GM18858 (cell line): ENCODE measurements around the gene EPHA7.

ENCODE experiments used
- ATAC-seq: cut with Tn5 transposase; IDR thresholded peaks from one replicate; pipeline ENCODE4 v1.9.1; 2021; ENCODE audit not compliant: unreplicated experiment

EPHA7 gene

DNA sequence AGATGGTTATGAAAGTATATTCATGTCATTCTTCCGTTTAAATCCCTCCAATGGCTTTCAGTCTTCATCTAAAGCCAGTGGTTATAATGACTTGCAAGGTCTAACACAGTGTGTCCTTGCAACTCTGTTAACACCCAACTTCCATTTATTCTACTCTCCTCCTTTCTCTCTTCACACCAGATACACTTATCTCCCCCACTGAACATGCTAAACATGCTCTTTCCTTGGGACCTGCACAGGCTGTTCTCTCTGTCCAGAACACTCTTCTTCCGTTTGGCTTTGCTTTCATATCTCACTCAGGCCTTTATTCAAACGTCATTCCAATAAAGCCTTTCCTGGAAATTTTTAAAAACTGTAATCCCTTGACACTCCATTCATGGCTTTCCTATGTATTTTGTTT lies 91.5 kb downstream of the EPHA7 start:
- no peak for ATAC-seq

DNA sequence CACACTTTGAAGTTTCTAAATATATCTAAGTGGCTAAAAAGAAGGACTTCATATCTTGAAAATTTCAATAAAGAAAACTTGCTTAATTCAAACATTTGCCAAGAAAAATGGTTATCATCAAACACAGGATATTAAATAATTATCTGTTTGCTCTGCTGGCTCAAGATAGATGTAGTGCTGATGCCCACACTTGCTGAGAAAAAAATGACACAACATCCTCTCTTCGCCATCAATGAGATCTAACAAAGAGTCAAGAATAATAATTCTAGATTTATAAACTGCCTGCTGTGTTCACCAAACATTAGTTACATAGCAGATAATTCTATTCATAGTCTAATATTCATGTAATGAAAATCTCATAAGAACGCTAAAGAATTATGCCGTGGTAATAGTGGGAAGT lies 93.6 kb downstream of the EPHA7 start:
- ATAC-seq: no peak

- no peak for ATAC-seq
Observed at GRCh38 chr6:93323630-93324029, 95.7 kb downstream of the EPHA7 start.

- ATAC-seq: no peak
Observed at GRCh38 chr6:93322651-93323050, 96.7 kb downstream of the EPHA7 start.

DNA sequence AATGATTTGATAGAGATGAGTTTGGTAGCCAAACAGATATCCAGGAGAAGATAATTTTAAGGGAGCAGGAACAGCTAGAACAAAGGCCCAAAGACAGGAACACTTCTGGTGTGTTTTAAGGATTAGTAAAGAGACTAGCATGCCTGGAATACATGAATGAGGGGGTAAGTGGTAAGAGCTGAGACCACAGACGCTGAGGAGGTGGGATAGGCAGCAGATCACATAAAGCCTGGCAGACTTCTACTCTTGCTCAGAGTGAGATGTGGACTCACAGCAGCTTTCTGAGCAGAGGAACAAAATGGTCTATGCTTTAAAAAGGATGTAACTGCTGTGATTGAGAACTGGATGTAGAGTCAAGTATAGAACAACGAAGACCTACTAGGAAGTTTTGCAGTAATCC lies 100.1 kb downstream of the EPHA7 start:
- ATAC-seq: no peak

DNA sequence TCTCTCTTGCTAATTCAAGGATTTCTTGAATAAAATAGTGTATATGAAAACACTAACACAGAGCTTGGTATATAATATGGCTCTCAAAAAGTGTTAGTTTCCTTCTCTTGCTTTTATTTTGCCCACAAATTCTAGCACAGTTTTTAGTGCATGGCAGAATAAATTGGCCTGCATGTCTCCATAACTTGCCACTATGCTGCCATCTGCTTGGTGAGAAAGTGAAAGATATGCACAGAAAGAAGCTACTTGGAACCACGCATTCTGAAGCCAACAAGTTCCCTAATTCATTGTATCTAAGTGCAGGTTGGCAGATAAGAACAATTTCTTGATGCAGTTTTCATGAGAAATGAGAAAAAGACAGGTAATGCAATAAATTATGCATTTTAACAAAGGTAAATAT lies 101.2 kb downstream of the EPHA7 start:
- no peak for ATAC-seq

DNA sequence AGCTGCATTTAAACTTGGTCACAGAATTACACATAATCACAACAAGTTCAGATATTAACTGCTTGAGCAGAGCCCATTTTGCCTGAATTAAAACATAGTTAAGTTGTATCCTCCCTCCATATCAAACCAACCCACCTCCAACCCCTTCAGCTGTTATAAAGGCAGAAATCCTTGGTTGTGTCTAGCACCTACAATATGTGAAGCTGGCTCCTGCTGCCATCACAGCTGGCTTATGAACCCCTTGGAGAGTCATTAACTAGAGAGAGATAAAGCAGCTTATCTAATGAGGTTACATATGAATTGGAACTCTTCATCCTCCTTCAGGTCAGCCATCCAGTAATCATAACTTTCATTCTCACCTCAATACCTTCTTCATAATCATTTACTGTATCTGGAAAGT lies 101.8 kb downstream of the EPHA7 start:
- no peak for ATAC-seq

DNA sequence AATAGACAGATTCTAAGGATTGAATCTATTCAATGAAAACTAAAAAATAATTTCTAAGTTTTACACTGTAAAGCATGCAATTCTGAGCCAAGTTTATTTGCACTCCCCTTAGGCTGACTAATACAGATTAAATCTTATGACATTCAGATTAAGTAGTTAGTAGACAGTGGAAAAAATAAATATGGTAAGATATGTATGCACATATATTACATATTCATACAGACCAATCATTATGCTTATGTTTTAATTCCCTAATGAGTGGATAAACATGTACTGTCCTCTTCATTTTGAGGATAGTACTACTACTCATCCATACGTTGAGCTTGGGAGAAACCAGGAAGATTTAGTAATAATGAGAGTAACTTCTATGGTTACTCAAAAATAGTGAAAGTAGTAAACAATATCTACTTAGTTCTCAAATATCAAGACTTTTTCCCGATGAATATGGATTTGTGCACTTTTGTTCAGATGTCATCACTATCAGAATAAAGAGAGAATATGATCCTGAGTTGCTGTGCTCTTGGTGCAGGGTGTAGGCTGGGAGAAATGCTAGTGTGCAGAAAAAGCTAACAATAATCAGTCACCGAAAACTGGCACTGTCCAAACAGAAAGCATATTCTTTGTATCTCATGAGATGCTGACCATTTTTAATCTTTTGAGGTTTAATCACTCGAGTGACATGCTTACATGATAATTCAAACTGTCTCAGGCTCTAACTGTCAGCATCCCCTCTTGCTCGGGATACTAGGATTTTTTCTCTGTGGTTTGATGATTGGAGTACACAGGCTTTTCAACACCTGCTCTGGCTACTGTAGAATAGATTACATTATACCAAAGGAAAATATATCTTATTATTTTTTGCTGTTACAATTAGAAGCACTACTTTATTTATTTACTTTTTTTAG lies 111.6 kb downstream of the EPHA7 start:
- no peak for ATAC-seq

DNA sequence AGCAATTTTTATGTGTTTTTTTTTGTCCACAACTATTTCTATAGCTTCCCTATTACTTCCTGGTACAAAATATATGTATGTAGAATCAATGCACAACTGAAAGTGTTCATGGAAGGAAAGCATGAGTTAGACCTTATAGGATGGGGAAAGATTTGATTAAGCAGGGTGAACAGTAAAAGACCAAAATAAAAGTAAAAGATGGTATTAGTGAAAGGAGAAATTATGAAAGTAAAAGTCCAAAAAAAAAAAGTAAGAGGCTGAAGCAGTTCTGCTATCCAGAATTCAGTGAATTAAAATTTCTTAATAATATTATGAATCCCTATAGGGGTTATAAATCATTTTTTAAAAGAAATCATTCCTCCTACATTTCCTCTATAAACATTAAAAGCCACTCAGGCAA lies 114.3 kb downstream of the EPHA7 start:
- no peak for ATAC-seq

DNA sequence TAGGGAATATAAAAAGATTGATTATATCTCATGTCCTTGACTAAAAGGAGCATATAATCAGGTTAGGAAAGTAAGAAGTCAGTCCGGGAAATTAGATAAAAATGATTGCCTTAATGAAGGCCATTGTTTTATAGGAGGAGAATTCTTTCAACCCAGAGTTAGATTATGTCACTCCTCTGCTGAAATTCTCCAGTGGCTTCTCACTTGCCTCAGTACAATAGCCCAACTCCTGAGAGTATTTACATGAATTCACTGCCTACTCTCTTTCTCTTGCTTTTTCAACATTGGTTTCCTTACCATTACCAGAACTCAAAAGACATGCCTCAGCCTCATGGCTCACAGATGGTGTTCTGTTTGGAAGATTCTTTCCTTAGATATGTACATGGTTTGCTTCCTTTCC lies 114.9 kb downstream of the EPHA7 start:
- ATAC-seq: no peak

GRCh38 chr6:93300661-93301060 lies 118.7 kb downstream of the EPHA7 start:
- ATAC-seq: no peak

- ATAC-seq: no peak
Observed at GRCh38 chr6:93299622-93300021, 119.7 kb downstream of the EPHA7 start.

DNA sequence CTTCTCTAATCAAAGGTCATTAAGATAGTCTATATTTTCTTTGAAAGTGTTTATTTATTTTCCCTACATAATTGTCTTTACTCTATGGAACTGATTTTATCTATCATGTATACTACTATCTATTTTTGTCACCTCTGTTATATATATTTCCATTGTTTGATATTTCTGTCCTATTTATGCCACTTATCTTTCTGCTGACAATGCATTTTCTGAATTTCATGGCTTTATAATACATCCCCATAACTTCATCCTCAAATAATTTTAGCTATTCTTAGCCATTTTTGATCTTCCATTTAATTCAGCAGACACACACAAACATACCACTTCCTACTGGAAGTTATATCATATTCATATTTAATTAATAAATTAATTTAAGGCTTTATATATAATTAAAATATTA lies 123.7 kb downstream of the EPHA7 start:
- no peak for ATAC-seq

DNA sequence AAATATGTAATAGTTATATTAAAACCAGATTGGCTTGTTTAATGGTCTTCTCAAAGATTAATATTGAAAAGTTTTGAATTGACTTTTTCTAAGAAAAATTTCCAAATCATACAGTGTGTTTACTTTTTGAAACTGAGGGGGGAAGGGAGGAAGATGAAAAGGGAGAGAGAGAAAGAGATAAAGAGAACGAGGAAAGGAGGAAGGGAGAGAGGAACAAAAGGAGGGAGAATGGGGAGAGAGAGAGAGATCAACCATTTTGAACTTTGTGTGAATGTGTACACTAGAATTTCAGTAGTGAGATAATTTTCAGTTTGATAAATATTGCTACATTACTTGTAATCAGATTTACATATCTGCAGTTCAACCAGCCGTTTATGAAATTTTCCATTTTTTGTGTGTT lies 124.5 kb downstream of the EPHA7 start:
- ATAC-seq: no peak

DNA sequence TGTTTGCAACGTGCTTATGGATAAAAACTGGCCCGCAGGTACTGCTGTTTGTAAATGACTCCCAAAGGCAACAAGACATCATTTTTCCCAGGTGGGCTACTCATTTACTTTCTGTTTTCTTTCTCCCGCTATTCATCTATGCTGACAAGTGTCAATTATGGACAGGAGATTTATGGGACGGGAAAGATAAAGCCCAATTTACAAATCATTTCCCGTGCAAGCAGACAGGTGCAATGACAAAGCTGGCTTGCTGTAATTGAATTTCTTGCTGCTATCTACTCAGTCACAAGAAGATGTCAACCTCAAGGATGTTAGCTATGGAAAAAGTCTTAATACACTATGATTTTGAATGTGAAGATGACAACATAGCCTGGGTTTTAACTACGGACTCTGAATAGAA lies 125.5 kb downstream of the EPHA7 start:
- ATAC-seq: no peak

DNA sequence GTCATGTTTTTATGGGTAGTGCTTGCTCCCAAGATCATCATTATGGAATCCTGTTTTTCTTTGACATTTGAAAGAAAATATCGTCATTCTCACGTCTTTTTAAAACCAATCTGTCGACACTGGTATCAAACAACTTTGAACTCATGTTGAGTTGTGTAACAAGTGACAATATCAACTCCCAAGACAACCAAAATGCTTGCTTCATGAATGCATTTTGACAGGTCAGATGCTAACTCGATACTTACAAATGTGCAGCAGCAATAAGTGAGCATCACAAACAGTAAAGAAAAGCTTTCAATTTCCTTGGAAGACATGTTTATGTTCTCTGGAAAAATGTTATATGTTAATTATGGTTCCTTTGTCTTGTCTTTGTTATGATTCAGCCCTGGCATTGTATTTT lies 125.9 kb downstream of the EPHA7 start:
- ATAC-seq: no peak

- no peak for ATAC-seq
Observed at GRCh38 chr6:93282521-93283031, 136.8 kb downstream of the EPHA7 start.

- no peak for ATAC-seq
Observed at GRCh38 chr6:93278241-93278640, 141.1 kb downstream of the EPHA7 start.

- no peak for ATAC-seq
Observed at GRCh38 chr6:93272896-93273295, 146.5 kb downstream of the EPHA7 start.

DNA sequence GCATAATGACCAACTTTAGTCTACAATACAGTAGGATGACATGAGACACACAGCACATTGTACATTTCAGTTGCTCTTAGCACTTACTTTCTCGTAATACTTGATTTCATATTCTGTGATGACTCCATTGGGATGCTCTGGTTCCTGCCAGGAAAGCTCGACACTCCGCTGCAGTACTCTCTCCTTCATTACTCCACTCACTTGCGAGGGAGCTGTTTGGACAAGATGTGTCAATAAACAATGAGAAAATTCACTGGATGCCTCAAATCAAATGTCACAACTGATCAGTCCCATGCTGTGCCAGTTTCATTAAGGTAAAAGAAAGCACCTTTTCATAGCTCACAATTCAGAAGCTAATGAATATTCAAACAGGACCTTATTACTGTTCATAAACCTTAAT lies 147.1 kb downstream of the EPHA7 start:
- ATAC-seq: no peak

DNA sequence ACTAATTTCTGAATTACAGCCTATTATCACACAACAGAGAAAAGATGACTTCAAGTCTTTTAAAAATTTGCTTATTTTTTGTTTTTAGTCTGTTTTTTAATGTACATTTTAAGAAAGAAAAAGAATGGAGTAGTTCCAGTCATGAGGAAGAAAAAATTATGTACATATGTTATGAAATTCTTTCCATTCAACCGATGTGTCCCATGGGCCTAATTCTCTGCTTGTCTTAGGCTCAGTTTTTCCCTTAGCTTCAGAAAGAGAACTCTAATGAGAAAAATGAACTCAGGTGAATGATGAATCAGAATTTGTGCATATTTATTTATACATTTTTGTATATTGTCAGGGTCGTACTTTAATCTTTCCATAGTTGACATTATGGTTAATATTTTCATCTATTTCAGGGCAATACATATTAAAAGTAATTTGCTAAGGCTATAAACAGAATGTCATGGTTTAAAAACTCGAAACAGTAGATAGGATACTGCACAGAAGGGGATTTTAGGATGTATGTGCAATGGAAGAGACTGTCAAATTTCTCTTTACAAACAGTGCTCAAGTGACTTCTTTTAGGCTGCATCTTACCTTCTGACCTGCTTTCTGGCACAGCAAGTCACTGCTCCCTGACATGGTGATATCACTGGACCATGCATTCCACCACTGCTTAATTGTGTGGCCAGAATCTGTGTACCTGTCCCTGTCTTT lies 153.1 kb downstream of the EPHA7 start:
- ATAC-seq: no peak

DNA sequence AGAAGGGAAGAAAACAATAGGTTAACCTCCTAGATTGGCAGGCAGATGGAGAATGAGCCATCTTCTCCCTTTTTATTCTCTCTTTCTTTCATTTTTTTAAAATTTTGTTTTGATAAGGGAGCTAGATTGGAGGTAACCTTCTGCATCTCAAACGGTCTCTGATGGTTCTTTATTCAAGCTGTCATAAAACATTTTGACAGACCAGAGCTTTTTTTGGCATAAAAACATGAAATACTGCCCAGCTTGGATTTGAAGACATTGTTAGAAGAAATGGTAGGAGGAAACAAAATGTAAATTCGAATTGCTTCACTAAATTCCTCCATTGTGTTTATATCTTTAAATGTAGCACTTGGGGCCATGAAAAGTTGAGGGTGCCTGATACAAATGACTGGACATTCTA lies 158.5 kb downstream of the EPHA7 start:
- no peak for ATAC-seq
